HepG2 (cell line): ENCODE results near the gene CCDC117. TPM values are rescaled to one million over a fixed set of nuclear protein-coding genes. Genes with fewer than 3 reads are reported as not detected.

Source experiments
- FOXA1 ChIP-seq, 2 experiments: fragments of 450-650 bp in 1 of 2; sonication (generic) in 1 of 2; formaldehyde crosslinking in 1 of 2; IDR thresholded peaks; 2 replicates each; pipeline versions ENCODE4 v1.4.0 to v1.6.1; 2016 to 2020; ENCODE audit warnings: missing genetic modification reagents in 1 of 2
- HHEX ChIP-seq: IDR thresholded peaks from 2 replicates; pipeline ENCODE4 v1.6.1; 2016; ENCODE audit warnings: control low read depth
- KIAA2018 ChIP-seq: sonication (generic); formaldehyde crosslinking; IDR thresholded peaks from 2 replicates; pipeline ENCODE4 v1.5.0; 2020; ENCODE audit warnings: mild to moderate bottlenecking, missing genetic modification reagents, borderline replicate concordance
- LCORL ChIP-seq, 2 experiments: fragments of 450-650 bp in 1 of 2; sonication (generic) in 1 of 2; formaldehyde crosslinking in 1 of 2; IDR thresholded peaks; 2 replicates each; pipeline versions ENCODE4 v1.5.0 to v1.6.1; 2017 to 2020; ENCODE audit warnings: antibody characterized with exemption in 1 of 2, missing genetic modification reagents in 1 of 2
- PAWR ChIP-seq: sonication (generic); formaldehyde crosslinking; IDR thresholded peaks from 2 replicates; pipeline ENCODE4 v1.4.0; 2020; ENCODE audit warnings: missing genetic modification reagents, mild to moderate bottlenecking, borderline replicate concordance
- RELA ChIP-seq: sonication (generic); formaldehyde crosslinking; IDR thresholded peaks from 2 replicates; pipeline ENCODE4 v1.4.0; 2020; ENCODE audit warnings: missing genetic modification reagents
- SALL1 ChIP-seq: sonication (generic); formaldehyde crosslinking; IDR thresholded peaks from 2 replicates; pipeline ENCODE4 v1.8.0; 2022; ENCODE audit warnings: mild to moderate bottlenecking, missing genetic modification reagents
- ZNF10 ChIP-seq: sonication (generic); formaldehyde crosslinking; IDR thresholded peaks from 2 replicates; pipeline ENCODE4 v1.4.0; 2020; ENCODE audit warnings: mild to moderate bottlenecking, low read depth, missing genetic modification reagents, borderline replicate concordance
- ZNF460 ChIP-seq: sonication (generic); formaldehyde crosslinking; IDR thresholded peaks from 2 replicates; pipeline ENCODE4 v1.5.1; 2020; ENCODE audit warnings: missing genetic modification reagents, mild to moderate bottlenecking, borderline replicate concordance
- ZNF687 ChIP-seq: sonication (generic); formaldehyde crosslinking; IDR thresholded peaks from 2 replicates; pipeline ENCODE4 v1.5.1; 2020; ENCODE audit warnings: mild to moderate bottlenecking, missing genetic modification reagents, moderate library complexity
- polyA plus RNA-seq, 8 experiments: library from polyadenylated mRNA; depleted of rRNA in 3 of 8; stranded (reverse) in 7 of 8; unstranded in 1 of 8; fragments of >200 nt; fragmentation: Illumina TruSeq in 4 of 8; extraction: Trizol in 4 of 8; gene quantifications; 2 replicates each; pipeline versions ENCODE4 v1.2.1 to v1.2.3, GENCODE V29; 2011 to 2016; ENCODE audit warnings: low read depth in 4 of 8, missing spikeins in 1 of 8, mixed read lengths in 1 of 8; ENCODE audit not compliant: insufficient read depth in 1 of 8
- total RNA-seq, 5 experiments: library from RNA; depleted of rRNA; stranded (reverse); fragments of >200 nt; fragmentation: Illumina TruSeq; extraction: Trizol; gene quantifications; 2 replicates each; pipeline ENCODE4 v1.2.3, GENCODE V29; 2016; ENCODE audit warnings: low read depth in 1 of 5
- TF ChIP-seq, protein P1 (sequence below): sonication (generic); formaldehyde crosslinking; IDR thresholded peaks from 2 replicates; pipeline ENCODE4 v1.4.0; 2020; ENCODE audit warnings: missing genetic modification reagents
- TF ChIP-seq, protein P2 (sequence below): IDR thresholded peaks from 2 replicates; pipeline ENCODE4 v1.6.1; 2016; ENCODE audit warnings: mild to moderate bottlenecking, missing biosample characterization, missing genetic modification reagents

CCDC117 gene
- total and polyA plus RNA-seq, 2 of the 13 experiments (the other 11 are each of a cell fraction or from before 2014, with no cell fraction given), result 12.6 to 34.2 TPM

DNA sequence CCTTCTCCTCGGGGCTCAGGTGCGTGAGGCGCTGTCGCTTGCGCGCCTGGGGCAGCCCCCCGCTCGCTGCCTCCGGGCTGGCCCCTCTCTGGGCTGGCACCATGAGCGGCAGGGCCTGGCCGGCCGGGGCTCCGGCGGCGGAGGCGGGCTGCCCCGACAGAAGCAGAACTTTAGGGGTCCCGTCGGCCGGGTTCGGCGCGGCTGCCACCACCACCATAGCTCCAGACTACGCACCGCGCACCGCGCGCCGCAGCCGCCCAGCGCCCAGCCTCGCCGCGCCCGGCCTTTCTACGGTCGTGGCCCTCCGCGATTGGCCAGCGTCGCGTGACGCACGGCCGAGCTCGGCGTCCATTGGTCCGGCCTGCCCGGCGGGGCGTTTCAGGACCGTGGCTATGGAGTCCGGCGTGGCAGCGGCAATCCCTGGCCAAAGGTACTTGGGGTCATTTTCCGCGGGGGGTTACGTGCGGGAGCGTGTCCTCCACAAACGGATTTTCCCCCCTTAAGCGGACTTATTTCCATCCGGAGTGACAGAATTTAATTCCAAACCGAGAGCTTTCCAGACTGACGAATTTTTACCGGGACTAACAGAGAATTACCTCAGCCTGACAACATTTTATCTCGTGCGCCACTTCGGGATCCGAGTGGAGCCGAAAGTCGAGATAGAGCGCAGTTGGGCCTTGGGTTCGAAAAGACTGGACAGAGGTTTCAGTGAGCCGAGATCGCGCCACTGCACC, 28.0 kb downstream of the CCDC117 start, which contains the start of gene XBP1 (continued):
- TF ChIP-seq, protein P1, sequence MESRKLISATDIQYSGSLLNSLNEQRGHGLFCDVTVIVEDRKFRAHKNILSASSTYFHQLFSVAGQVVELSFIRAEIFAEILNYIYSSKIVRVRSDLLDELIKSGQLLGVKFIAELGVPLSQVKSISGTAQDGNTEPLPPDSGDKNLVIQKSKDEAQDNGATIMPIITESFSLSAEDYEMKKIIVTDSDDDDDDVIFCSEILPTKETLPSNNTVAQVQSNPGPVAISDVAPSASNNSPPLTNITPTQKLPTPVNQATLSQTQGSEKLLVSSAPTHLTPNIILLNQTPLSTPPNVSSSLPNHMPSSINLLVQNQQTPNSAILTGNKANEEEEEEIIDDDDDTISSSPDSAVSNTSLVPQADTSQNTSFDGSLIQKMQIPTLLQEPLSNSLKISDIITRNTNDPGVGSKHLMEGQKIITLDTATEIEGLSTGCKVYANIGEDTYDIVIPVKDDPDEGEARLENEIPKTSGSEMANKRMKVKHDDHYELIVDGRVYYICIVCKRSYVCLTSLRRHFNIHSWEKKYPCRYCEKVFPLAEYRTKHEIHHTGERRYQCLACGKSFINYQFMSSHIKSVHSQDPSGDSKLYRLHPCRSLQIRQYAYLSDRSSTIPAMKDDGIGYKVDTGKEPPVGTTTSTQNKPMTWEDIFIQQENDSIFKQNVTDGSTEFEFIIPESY, result no peak
- TF ChIP-seq FOXA1 (IDR thresholded peaks at IDR 0.05) (no peak), FOXA1 (CRISPR knock-in tag; IDR thresholded peaks at IDR 0.05) (no peak; the same call in 1 of the 2 replicates), SALL1 (peak; percentile 90), ZNF460 (CRISPR knock-in tag) (peak; percentile 32; the same call in 1 of the 2 replicates), HHEX (no peak), KIAA2018 (CRISPR knock-in tag) (no peak), PAWR (CRISPR knock-in tag) (no peak), ZNF687 (CRISPR knock-in tag) (peak; percentile 94), RELA (peak; percentile 21; the same call in 1 of the 2 replicates), ZNF10 (CRISPR knock-in tag) (no peak), LCORL (IDR thresholded peaks at IDR 0.05) (no peak), LCORL (CRISPR knock-in tag; IDR thresholded peaks at IDR 0.05) (no peak)
- TF ChIP-seq, protein P2, sequence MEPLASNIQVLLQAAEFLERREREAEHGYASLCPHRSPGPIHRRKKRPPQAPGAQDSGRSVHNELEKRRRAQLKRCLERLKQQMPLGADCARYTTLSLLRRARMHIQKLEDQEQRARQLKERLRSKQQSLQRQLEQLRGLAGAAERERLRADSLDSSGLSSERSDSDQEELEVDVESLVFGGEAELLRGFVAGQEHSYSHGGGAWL (CRISPR knock-in tag), result peak; percentile 48; the same call in 1 of the 2 replicates
